AG10803 (cell line): Measurements from ENCODE around the gene CRYBG3.

Source experiments
- DNase-seq: peaks from one replicate; pipeline ENCODE4 v3.0.0; 2010; ENCODE audit warnings: low read depth
- H3K4me3 ChIP-seq: 2 replicates; pipeline ENCODE4 v1.5.1; 2011; ENCODE audit warnings: mild to moderate bottlenecking, low read length, control low read depth
- TF ChIP-seq, protein P1 (sequence below): conservative IDR thresholded peaks from 2 replicates; pipeline ENCODE4 v1.5.1; 2011; ENCODE audit warnings: mild to moderate bottlenecking, low read length, control low read depth, inconsistent platforms

The CRYBG3 gene

DNA sequence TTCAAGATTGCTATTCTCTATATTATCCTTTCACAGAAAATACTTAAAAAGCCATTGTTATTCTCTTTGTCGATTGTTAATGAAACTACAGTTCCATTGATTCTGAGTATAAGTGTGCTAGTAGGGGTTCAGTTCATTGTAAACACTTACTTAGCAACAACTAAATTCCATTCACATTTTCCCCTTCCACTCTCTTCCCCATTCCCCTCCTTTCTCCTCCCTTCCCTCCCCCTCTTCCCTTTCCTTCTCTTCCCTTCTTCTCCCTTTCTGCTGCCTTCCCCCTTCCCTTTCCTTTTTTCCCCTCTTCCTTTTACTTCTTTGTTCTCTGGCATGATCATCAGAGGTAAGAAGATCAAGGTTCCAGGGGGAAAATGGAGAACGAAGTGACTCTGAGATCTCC is 171.7 kb downstream of the CRYBG3 start:
- H3K4me3 ChIP-seq: no peak overlapping the region

DNA sequence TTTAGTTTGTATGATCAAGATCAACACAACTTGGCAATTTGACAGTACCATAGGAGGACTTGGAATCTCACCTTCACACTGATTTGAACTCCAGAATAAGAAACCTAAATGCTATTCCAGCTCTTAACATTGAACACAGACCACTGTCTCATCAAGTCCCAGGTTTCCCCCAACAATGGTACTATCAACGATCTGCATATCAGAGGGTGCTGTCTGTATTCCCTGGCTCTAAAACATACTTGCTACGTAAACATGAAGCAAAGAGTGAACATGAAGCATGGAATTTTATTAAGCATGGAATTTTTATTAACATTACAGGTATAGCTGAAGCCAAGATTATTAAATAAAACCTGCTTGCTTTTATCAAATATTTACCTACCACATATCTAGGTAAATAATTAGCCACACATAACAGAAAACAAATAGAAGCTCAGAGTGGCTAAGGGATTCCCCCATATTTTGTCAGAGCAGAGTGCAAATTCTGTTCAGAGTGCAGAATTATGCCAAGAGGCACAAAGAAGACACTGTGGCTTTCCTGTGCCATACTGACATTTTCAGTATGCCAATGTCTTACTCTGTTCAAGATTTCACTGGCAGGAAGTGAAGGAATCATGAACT is 172.6 kb downstream of the CRYBG3 start:
- DNase-seq: no peak
- H3K4me3 ChIP-seq: no peak overlapping the region
- TF ChIP-seq, protein P1, sequence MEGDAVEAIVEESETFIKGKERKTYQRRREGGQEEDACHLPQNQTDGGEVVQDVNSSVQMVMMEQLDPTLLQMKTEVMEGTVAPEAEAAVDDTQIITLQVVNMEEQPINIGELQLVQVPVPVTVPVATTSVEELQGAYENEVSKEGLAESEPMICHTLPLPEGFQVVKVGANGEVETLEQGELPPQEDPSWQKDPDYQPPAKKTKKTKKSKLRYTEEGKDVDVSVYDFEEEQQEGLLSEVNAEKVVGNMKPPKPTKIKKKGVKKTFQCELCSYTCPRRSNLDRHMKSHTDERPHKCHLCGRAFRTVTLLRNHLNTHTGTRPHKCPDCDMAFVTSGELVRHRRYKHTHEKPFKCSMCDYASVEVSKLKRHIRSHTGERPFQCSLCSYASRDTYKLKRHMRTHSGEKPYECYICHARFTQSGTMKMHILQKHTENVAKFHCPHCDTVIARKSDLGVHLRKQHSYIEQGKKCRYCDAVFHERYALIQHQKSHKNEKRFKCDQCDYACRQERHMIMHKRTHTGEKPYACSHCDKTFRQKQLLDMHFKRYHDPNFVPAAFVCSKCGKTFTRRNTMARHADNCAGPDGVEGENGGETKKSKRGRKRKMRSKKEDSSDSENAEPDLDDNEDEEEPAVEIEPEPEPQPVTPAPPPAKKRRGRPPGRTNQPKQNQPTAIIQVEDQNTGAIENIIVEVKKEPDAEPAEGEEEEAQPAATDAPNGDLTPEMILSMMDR: no peak

More for the DNA sequence above, 171.7 kb downstream of the CRYBG3 start:
- TF ChIP-seq, protein P1: no peak
- no peak for DNase-seq
